Endothelial cell of umbilical vein (primary cell): Measurements from ENCODE around the gene POLA1. TPM values are rescaled to one million over a fixed set of nuclear protein-coding genes. Genes with fewer than 3 reads are reported as not detected.

ENCODE experiments used
- BruUV-seq: library from RNA; stranded (reverse); fragments of 400-500 nt; replicated peaks from 2 replicates; lab custom pipeline; 2021; lab: Mats Ljungman, UMichigan
- CTCF ChIA-PET: fragments of 300-600, 350-600 bp; sonication (Branson Sonifier 250); formaldehyde crosslinking; loops from one replicate; lab custom pipeline; 2021; ENCODE audit warnings: antibody characterized with exemption, inconsistent platforms; lab: Charles Lee
- POLR2A ChIA-PET: fragments of 300-600, 350-600 bp; sonication (Branson Sonifier 250); formaldehyde crosslinking; loops from one replicate; lab custom pipeline; 2021; ENCODE audit warnings: antibody characterized with exemption, inconsistent platforms; lab: Charles Lee
- DNase-seq: peaks from one replicate; pipeline ENCODE4 v3.0.0-alpha.2; 2011; ENCODE audit warnings: low read depth, low spot score
- FAIRE-seq: peaks from 2 replicates; lab custom pipeline; 2011; peaks lifted over from hg19 to GRCh38; lab: Jason Lieb, UNC
- H2AFZ ChIP-seq: 2 replicates; pipeline ENCODE4 v1.6.0; 2012; ENCODE audit warnings: low read depth, low read length, control low read depth, inconsistent platforms
- H3K27ac ChIP-seq: 2 replicates; pipeline ENCODE4 v1.5.1; 2011; ENCODE audit warnings: low read depth, mild to moderate bottlenecking, control low read depth, low read length, moderate library complexity; ENCODE audit not compliant: insufficient read depth
- H3K27me3 ChIP-seq, 2 experiments: 2 replicates each; pipeline versions ENCODE4 v1.6.0 to v1.6.1; 2011; ENCODE audit warnings: low read length in 2 of 2, mixed read lengths in 1 of 2; ENCODE audit not compliant: control insufficient read depth in 2 of 2, insufficient read depth in 2 of 2
- H3K36me3 ChIP-seq, 2 experiments: 2 replicates in 1 of 2; 3 replicates in 1 of 2; pipeline ENCODE4 v1.5.1; 2011; ENCODE audit warnings: low read length in 2 of 2, mild to moderate bottlenecking in 1 of 2, moderate library complexity in 1 of 2; ENCODE audit not compliant: control insufficient read depth in 2 of 2, insufficient read depth in 2 of 2; ENCODE audit errors: extremely low read depth in 1 of 2
- H3K4me1 ChIP-seq: 3 replicates; pipeline ENCODE4 v1.5.1; 2011; ENCODE audit warnings: mild to moderate bottlenecking, low read length; ENCODE audit not compliant: control insufficient read depth, insufficient read depth; ENCODE audit errors: extremely low read depth
- H3K4me2 ChIP-seq: 2 replicates; pipeline ENCODE4 v1.6.1; 2011; ENCODE audit warnings: low read length, control low read depth, mixed read lengths; ENCODE audit not compliant: insufficient read depth
- H3K4me3 ChIP-seq, 3 experiments: fragments of 200-600 bp in 1 of 3; sonication (generic), shearing (Covaris generic) in 1 of 3; replicated peaks in 1 of 3; 2 replicates each; pipeline ENCODE4 v1.5.1; 2011 to 2016; ENCODE audit warnings: control low read depth in 3 of 3, low read length in 3 of 3, mild to moderate bottlenecking in 2 of 3, inconsistent platforms in 1 of 3, low read depth in 1 of 3, moderate library complexity in 1 of 3; ENCODE audit not compliant: insufficient read depth in 1 of 3
- H3K79me2 ChIP-seq: 2 replicates; pipeline ENCODE4 v1.6.0; 2012; ENCODE audit warnings: low read length, inconsistent platforms; ENCODE audit not compliant: control insufficient read depth, insufficient read depth
- H3K9ac ChIP-seq: replicated peaks from 2 replicates; pipeline ENCODE3; 2011; ENCODE audit warnings: low read length, control low read depth; ENCODE audit not compliant: insufficient read depth; ENCODE audit errors: extremely low read depth
- H3K9me1 ChIP-seq: replicated peaks from 3 replicates; pipeline ENCODE4 v1.6.0; 2011; ENCODE audit warnings: mild to moderate bottlenecking, low read length; ENCODE audit not compliant: control insufficient read depth, insufficient read depth; ENCODE audit errors: extremely low read depth
- H3K9me3 ChIP-seq: replicated peaks from 2 replicates; pipeline ENCODE4 v1.5.1; 2012; ENCODE audit warnings: low read length, inconsistent platforms; ENCODE audit not compliant: control insufficient read depth, insufficient read depth
- H4K20me1 ChIP-seq: replicated peaks from 2 replicates; pipeline ENCODE3; 2011; ENCODE audit warnings: mild to moderate bottlenecking, low read length; ENCODE audit not compliant: control insufficient read depth, insufficient read depth; ENCODE audit errors: extremely low read depth
- EZH2 ChIP-seq: IDR thresholded peaks from 2 replicates; pipeline ENCODE4 v1.6.1; 2012; ENCODE audit warnings: borderline replicate concordance, low read depth, mild to moderate bottlenecking, moderate library complexity, low read length, inconsistent platforms; ENCODE audit not compliant: severe bottlenecking
- FOS ChIP-seq: IDR thresholded peaks from 2 replicates; pipeline ENCODE4 v1.6.1; 2011; ENCODE audit warnings: mild to moderate bottlenecking, low read length, moderate library complexity, borderline replicate concordance; ENCODE audit not compliant: insufficient read depth
- GATA2 ChIP-seq: IDR thresholded peaks from 2 replicates; pipeline ENCODE4 v1.7.0; 2011; ENCODE audit warnings: low read depth, mild to moderate bottlenecking, moderate library complexity, mixed read lengths, low read length; ENCODE audit not compliant: insufficient read length, insufficient read depth
- JUN ChIP-seq: IDR thresholded peaks from 2 replicates; pipeline ENCODE4 v1.6.1; 2011; ENCODE audit warnings: borderline replicate concordance, low read depth; ENCODE audit not compliant: insufficient read length, insufficient read depth
- MYC ChIP-seq: IDR thresholded peaks from one replicate; pipeline ENCODE4 v1.6.1; 2011; ENCODE audit warnings: mild to moderate bottlenecking, low read depth, low read length
- POLR2A ChIP-seq: IDR thresholded peaks from 2 replicates; pipeline ENCODE4 v1.6.1; 2012; ENCODE audit warnings: low read depth, mild to moderate bottlenecking, control low read depth, low read length
- POLR2AphosphoS5 ChIP-seq: IDR thresholded peaks from 2 replicates; pipeline ENCODE4 v1.6.1; 2012; ENCODE audit warnings: low read depth, mild to moderate bottlenecking, control low read depth, low read length, moderate library complexity; ENCODE audit not compliant: insufficient read depth
- dilution Hi-C: fragments of 300-500 bp; cut with MboI; formaldehyde crosslinking; loops from one replicate; pipeline ENCODE4 v1.15.0; 2019; ENCODE audit warnings: low sequenced_read_pairs; ENCODE audit not compliant: extremely low pct_ligation_motif_present
- intact Hi-C: fragments of 100-400 bp; cut with micrococcal nuclease; formaldehyde crosslinking; loops from one replicate; pipeline ENCODE4 v1.10.0; 2022
- polyA plus RNA-seq, 4 experiments: library from polyadenylated mRNA; depleted of rRNA in 3 of 4; stranded (reverse) in 3 of 4; unstranded in 1 of 4; fragments of >200 nt; gene quantifications; 2 replicates each; pipeline versions ENCODE4 v1.2.1 to v1.2.3, GENCODE V29; 2011 to 2012; ENCODE audit warnings: missing spikeins in 1 of 4
- total RNA-seq: library from RNA; stranded (reverse); gene quantifications from 2 replicates; pipeline ENCODE4 v1.2.3, GENCODE V29; 2021
- TF ChIP-seq, protein P1 (sequence below): IDR thresholded peaks from 2 replicates; pipeline ENCODE4 v1.6.1; 2011; ENCODE audit not compliant: insufficient read depth, insufficient read length
- TF ChIP-seq, protein P2 (sequence below), 2 donors: IDR thresholded peaks; 1 replicate in 1 of 2; 2 replicates in 1 of 2; pipeline ENCODE4 v1.5.1; 2011; ENCODE audit warnings: low read length in 2 of 2, mild to moderate bottlenecking in 2 of 2, moderate library complexity in 2 of 2, control low read depth in 1 of 2, inconsistent platforms in 1 of 2, low read depth in 1 of 2; ENCODE audit not compliant: insufficient read depth in 1 of 2; ENCODE audit errors: extremely low read depth in 1 of 2

POLA1 gene
- total and polyA plus RNA-seq, 2 donors (not counting 3 experiments of a cell fraction or from before 2014, with no cell fraction given): 1.8 to 18.6 TPM

DNA sequence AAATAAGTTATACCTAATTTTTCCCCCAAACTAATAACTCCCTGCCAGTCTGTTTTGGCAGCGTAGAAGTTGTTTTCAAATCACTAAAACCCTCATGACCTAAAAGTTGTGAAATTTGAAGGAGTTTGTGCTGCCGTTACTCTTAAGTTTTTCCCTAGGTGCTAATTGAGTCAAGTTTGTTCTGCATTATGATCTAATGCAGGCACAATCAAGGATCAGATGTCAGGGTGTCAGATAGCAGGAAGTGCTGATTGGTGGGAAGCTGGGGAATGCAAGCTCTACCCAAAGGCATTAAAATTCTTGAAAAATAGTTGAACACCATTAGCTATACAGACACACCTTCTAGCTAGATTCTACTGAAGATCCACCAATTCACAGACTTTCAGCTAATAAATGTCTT, 270.1 kb downstream of the POLA1 start:
- H2AFZ ChIP-seq: no peak overlapping the region
- DNase-seq (no peak), FAIRE-seq (no peak)
- H3K4me3 ChIP-seq: no peak overlapping the region
- H3K36me3 ChIP-seq: no peaks in the 10 kb centered on the region
- CTCF ChIA-PET: no interaction called here
- H3K27ac ChIP-seq: no peak overlapping the region
- H3K4me2 ChIP-seq: no peak overlapping the region
- BruUV-seq: no TSS peak
- intact Hi-C loops: no loop called here
- no peaks in the 10 kb centered on the region for H3K9me3 ChIP-seq
- H4K20me1 ChIP-seq: no peaks in the 10 kb centered on the region
- H3K9me1 ChIP-seq: no peaks in the 10 kb centered on the region
- H3K79me2 ChIP-seq: no peaks in the 10 kb centered on the region
- no peaks in the 10 kb centered on the region for H3K27me3 ChIP-seq
- no peaks in the 10 kb centered on the region for H3K4me1 ChIP-seq
- dilution Hi-C loops: no loop called here
- POLR2A ChIA-PET: no interaction called here
- TF ChIP-seq GATA2: no peak
- TF ChIP-seq EZH2: no peak
- TF ChIP-seq FOS: no peak
- no peak for TF ChIP-seq POLR2A
- TF ChIP-seq, protein P1, sequence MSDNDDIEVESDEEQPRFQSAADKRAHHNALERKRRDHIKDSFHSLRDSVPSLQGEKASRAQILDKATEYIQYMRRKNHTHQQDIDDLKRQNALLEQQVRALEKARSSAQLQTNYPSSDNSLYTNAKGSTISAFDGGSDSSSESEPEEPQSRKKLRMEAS: no peak
- TF ChIP-seq, protein P2, sequence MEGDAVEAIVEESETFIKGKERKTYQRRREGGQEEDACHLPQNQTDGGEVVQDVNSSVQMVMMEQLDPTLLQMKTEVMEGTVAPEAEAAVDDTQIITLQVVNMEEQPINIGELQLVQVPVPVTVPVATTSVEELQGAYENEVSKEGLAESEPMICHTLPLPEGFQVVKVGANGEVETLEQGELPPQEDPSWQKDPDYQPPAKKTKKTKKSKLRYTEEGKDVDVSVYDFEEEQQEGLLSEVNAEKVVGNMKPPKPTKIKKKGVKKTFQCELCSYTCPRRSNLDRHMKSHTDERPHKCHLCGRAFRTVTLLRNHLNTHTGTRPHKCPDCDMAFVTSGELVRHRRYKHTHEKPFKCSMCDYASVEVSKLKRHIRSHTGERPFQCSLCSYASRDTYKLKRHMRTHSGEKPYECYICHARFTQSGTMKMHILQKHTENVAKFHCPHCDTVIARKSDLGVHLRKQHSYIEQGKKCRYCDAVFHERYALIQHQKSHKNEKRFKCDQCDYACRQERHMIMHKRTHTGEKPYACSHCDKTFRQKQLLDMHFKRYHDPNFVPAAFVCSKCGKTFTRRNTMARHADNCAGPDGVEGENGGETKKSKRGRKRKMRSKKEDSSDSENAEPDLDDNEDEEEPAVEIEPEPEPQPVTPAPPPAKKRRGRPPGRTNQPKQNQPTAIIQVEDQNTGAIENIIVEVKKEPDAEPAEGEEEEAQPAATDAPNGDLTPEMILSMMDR (IDR thresholded peaks at IDR 0.05; ENCODE audit: extremely low read depth in 1 of 2, insufficient read depth in 1 of 2, low read depth in 1 of 2, low read length in 2 of 2): no peak
- no peak for TF ChIP-seq MYC
- no peak for TF ChIP-seq JUN
- no peak for TF ChIP-seq POLR2AphosphoS5
- no peak overlapping the region for H3K9ac ChIP-seq
